ENCODE results near the gene ILKAP.

ILKAP gene, protein sequence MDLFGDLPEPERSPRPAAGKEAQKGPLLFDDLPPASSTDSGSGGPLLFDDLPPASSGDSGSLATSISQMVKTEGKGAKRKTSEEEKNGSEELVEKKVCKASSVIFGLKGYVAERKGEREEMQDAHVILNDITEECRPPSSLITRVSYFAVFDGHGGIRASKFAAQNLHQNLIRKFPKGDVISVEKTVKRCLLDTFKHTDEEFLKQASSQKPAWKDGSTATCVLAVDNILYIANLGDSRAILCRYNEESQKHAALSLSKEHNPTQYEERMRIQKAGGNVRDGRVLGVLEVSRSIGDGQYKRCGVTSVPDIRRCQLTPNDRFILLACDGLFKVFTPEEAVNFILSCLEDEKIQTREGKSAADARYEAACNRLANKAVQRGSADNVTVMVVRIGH

DNA sequence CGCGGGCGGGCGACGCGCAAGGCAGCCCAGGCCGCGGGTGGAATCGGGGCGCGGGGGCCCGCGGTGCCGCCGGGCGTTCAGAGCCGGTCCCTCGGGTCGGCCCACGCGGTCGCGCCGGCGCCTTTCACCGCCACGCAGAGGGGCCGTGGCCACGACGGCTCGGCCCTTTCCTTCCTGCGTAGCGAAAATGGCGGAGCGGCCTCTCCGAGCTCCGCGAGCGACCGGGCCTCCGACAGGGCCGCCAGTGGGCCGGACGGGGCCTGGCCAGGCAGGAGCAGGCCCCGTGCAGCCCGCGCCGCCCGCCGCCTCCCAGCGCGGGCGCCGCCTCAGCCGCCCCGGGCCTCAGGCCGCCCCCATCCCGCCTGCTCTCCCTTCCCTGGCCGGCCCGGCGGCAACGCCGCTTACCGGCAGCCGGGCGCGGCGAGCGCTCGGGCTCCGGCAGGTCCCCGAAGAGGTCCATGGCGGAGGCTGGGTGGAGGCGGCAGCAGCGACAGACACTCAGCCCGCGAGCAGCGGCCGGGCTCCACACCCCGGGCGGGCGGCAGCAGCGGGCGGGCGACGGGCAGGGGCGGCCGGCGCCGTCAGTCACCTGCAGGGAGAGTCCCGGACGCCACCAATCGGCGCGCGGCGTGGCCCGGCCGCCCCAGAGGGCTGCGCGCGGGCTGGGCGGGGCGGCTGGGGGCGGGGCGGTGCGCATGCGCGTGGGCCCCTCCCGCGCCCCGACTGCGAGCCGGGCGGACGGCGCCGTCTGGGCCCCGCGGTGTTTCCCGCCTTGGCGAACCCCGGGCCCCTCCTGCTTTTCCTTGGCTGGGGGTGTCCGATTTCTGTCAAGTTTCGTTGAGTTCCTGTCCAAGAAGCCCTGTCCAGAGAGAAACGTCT is at the start of gene ILKAP:
Gene ILKAP (minus strand): TSS at position 602 of the 879 bp plus-strand sequence. CDS start 142 bp downstream, at position 460.
- peak; percentile 49 for DNase-seq (ENCODE audit: extremely low read depth, low read depth)
- TF ChIP-seq, protein P1, sequence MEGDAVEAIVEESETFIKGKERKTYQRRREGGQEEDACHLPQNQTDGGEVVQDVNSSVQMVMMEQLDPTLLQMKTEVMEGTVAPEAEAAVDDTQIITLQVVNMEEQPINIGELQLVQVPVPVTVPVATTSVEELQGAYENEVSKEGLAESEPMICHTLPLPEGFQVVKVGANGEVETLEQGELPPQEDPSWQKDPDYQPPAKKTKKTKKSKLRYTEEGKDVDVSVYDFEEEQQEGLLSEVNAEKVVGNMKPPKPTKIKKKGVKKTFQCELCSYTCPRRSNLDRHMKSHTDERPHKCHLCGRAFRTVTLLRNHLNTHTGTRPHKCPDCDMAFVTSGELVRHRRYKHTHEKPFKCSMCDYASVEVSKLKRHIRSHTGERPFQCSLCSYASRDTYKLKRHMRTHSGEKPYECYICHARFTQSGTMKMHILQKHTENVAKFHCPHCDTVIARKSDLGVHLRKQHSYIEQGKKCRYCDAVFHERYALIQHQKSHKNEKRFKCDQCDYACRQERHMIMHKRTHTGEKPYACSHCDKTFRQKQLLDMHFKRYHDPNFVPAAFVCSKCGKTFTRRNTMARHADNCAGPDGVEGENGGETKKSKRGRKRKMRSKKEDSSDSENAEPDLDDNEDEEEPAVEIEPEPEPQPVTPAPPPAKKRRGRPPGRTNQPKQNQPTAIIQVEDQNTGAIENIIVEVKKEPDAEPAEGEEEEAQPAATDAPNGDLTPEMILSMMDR (IDR thresholded peaks at IDR 0.05; ENCODE audit: low read depth, low read length): no peak

DNA sequence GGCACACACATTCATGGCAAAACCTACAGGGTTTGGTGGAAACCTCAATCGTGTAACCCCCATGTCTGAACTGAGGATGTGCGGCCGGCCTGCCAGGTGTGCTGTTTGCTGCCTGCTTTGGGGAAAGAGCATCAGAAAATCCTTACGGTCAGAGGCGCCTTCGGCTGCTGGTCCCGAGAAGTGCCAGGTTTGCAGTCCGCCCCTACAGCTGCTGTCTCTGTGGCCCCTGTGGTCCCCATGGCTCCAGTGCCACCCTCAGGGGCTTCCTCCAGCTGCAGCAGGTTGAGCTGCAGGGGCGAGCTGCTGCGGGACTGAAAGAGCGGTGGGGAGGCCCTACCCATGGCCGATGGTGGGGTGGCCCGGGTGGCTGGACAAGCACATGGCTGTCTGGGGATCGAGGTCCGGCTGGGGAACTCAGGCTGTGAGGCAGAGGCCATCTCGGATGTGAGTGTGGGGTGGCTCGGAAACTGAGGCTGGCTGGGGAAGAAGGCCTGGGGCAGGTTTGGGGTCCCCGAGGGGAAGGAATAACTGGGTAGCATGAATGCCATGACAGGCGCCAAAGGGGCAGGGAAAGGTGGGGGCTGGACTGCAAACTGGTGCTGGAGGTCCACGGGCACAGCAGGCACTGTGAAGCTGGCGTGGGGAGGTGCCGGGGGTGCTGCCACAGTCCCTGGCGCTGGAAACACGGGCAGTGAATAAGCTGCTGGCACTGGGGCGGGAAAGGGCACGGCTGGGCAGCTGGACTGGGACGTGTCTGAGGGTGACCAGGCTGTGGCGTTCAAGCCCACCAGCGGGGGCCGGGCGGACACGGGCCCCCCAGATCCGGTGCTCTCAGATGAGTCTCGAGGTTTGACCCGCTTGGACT is 49.5 kb upstream of the ILKAP start:
- TF ChIP-seq, protein P1 (IDR thresholded peaks at IDR 0.05; ENCODE audit: low read depth, low read length): no peak
- no peak for DNase-seq (ENCODE audit: extremely low read depth, low read depth)

DNA sequence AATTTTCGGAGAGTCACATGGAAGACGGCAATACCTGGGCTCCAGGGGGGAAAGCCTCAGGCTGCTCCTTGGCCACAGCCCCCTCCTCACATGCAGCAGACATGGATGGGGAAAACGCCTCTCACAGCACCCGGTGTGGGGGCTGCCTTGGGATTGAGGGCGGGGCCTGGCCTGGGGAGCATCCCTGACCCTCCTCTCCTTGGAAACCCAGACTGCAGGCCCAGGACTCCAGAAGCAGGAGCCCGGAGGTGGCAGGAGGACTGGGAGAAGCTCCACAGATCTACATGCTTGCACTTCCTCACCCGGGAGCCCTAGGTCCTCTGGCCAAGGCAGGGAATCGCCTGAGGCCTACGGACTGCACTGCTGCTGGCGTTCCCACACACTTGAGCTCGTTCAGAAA is 48.5 kb upstream of the ILKAP start:
- no peak for DNase-seq (ENCODE audit: extremely low read depth, low read depth)
- TF ChIP-seq, protein P1 (IDR thresholded peaks at IDR 0.05; ENCODE audit: low read depth, low read length): no peak

- DNase-seq (ENCODE audit: extremely low read depth, low read depth): no peak
- TF ChIP-seq, protein P1 (IDR thresholded peaks at IDR 0.05; ENCODE audit: low read depth, low read length): no peak
These were observed 47.8 kb upstream of the ILKAP start for GRCh38 chr2:238251331-238251730.

- no peak for DNase-seq (ENCODE audit: extremely low read depth, low read depth)
- TF ChIP-seq, protein P1 (IDR thresholded peaks at IDR 0.05; ENCODE audit: low read depth, low read length): no peak
These were observed 47.4 kb upstream of the ILKAP start for GRCh38 chr2:238250896-238251295.

- TF ChIP-seq, protein P1 (IDR thresholded peaks at IDR 0.05; ENCODE audit: low read depth, low read length): no peak
- no peak for DNase-seq (ENCODE audit: extremely low read depth, low read depth)
These were observed 44.5 kb upstream of the ILKAP start for GRCh38 chr2:238247841-238248453.
